Suppressor macrophage (primary cell): ENCODE results near the gene SBF2.

Experiments used
- DNase-seq, 4 experiments: peaks; one replicate each; pipeline ENCODE4 v3.0.0-alpha.2; 2020 to 2022
- total RNA-seq, 17 experiments: gene quantifications; one replicate each; lab custom pipeline; 2026; ENCODE audit warnings: mixed read lengths in 6 of 17, inconsistent platforms in 3 of 17; lab: John Stamatoyannopoulos, UW

SBF2 gene
- total RNA-seq, result 32.7 to 108 (median 68.8) reads per million in 17 experiments

GRCh38 chr11:10293423-10294289 lies at the start of gene SBF2:
SBF2 (minus strand) TSS chr11:10294219; CDS start chr11:10294069, 150 bp downstream.
- DNase-seq, result peak; percentile 86 to 95 (median 94)

- DNase-seq, result no peak
These were observed 44.3 kb upstream of the SBF2 start for GRCh38 chr11:10338287-10338686.

GRCh38 chr11:10333490-10333889 lies 39.5 kb upstream of the SBF2 start:
- DNase-seq, result no peak

GRCh38 chr11:10331548-10332289 lies 37.7 kb upstream of the SBF2 start:
- DNase-seq, result no peak

GRCh38 chr11:10329935-10330334 lies 35.9 kb upstream of the SBF2 start:
- peak in 1 of 4 experiments; percentile 41 for DNase-seq

GRCh38 chr11:10329356-10329755 lies 35.3 kb upstream of the SBF2 start:
- no peak for DNase-seq

GRCh38 chr11:10328314-10329098 lies 34.5 kb upstream of the SBF2 start:
- peak; percentile 79 to 94 (median 90) for DNase-seq

- peak in 3 of 4 experiments; percentile 27 to 83 (median 62) for DNase-seq
These were observed 33.2 kb upstream of the SBF2 start for GRCh38 chr11:10327254-10327653.

GRCh38 chr11:10326012-10326964 lies 32.3 kb upstream of the SBF2 start:
- no peak for DNase-seq

- DNase-seq, result no peak
These were observed 31.4 kb upstream of the SBF2 start for GRCh38 chr11:10325277-10326011.

GRCh38 chr11:10324474-10324873 lies 30.5 kb upstream of the SBF2 start:
- DNase-seq, result no peak

- no peak for DNase-seq
These were observed 29.8 kb upstream of the SBF2 start for GRCh38 chr11:10323793-10324170.

- DNase-seq, result peak; percentile 65 to 85 (median 80)
These were observed 29.1 kb upstream of the SBF2 start for GRCh38 chr11:10322830-10323792.

- no peak for DNase-seq
These were observed 28.4 kb upstream of the SBF2 start for GRCh38 chr11:10322401-10322800.

- DNase-seq, result no peak
These were observed 26.9 kb upstream of the SBF2 start for GRCh38 chr11:10320736-10321465.

GRCh38 chr11:10319702-10320558 lies 25.9 kb upstream of the SBF2 start:
- no peak for DNase-seq

- DNase-seq, result no peak
These were observed 24.4 kb upstream of the SBF2 start for GRCh38 chr11:10318527-10318802.
